GM19099 (cell line): ENCODE results near the gene OR9I1.

Experiments used
- POLR2A ChIP-seq: IDR thresholded peaks from 3 replicates; pipeline ENCODE4 v1.6.1; 2011; ENCODE audit warnings: low read depth; ENCODE audit not compliant: insufficient read length; ENCODE audit errors: extremely low read depth

OR9I1 gene, protein sequence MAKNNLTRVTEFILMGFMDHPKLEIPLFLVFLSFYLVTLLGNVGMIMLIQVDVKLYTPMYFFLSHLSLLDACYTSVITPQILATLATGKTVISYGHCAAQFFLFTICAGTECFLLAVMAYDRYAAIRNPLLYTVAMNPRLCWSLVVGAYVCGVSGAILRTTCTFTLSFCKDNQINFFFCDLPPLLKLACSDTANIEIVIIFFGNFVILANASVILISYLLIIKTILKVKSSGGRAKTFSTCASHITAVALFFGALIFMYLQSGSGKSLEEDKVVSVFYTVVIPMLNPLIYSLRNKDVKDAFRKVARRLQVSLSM

DNA sequence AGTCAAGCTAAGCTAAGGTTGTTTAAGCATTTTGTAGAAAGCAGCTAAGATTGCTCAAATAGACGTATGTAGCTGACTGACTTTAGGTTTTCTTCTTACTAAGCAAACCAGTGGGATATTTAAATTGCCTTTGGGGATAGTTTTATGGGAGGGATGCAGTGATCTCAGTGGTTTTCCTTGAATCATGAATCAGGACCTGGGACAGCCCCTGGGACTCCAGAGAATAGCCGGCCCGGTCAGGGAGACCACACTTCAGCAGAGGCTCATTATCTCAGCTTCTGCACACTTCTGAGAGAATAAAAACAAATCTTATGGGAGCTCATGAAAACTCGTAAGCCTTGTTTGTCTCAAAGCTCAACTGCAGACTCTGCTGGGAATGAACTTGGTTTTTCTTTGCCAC is at the start of gene OR9I1:
OR9I1 (minus strand) TSS at position 62 of the 400 bp plus-strand sequence. CDS start 6,086 bp downstream, outside the sequence.
- TF ChIP-seq POLR2A: no peak

DNA sequence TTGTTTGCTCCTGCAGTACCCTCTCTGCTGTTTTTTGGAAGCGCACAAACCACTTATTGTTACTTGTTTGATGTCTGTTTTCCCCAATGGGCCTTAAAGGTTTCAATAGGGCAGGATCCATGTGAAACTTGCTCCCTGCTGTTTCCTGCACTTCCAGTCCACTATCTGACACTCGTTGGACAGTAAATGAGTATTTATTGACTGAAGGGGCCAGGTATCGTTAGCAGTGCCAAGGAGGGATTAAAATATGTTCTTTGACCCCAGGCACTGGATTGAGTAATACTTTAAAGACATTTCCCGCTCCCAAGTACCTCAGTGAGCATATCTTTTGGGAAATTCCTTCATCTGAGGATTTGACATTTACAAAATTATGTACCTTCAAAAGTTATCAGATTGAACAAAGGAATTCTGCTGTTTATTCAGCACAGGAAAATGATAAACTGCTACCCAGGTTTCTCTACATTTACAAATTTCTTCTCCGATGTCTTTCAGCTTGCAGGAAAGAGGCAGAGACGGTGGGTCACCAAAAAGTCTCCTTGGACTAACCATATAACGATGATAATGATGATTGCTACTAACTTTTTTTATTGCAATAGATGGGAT is 40.3 kb upstream of the OR9I1 start:
- TF ChIP-seq POLR2A: no peak

DNA sequence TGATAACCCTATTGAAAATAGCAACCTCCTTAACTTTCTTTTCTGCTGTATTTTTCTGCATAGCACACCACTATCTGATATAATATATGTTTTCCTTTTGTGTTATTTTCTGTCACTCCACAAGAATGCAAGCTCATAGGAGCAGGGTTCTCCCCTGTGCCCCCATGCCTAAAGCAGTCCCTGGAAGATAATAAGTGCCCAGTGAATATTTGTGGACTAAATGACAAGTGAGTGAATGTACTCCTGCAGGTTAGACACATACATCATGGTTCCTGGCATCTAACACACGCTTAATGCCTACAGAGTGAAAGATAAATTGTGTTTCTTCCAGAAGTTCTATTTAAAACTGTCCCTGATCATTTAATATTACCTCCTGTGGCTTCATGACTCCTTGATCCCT is 39.7 kb upstream of the OR9I1 start:
- TF ChIP-seq POLR2A: no peak

DNA sequence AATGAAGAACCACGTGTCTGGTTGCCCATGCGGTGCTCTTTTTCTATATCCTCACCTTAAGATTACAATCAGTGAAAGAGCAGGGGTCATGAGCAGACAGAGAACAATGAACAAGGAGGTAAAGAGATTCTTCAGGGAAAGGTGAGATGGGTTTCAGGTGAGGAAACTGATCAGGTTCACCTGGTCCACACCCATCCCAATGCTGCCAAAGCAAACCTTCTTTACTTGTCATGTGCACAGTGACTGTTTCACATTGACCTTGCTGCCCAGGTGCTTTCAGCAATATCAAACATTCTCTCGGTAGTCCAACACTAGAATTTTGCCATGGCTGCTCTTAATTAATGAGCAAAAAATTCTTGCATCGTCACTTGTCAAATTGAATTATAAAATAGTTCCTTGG is 39.1 kb upstream of the OR9I1 start:
- TF ChIP-seq POLR2A: no peak

DNA sequence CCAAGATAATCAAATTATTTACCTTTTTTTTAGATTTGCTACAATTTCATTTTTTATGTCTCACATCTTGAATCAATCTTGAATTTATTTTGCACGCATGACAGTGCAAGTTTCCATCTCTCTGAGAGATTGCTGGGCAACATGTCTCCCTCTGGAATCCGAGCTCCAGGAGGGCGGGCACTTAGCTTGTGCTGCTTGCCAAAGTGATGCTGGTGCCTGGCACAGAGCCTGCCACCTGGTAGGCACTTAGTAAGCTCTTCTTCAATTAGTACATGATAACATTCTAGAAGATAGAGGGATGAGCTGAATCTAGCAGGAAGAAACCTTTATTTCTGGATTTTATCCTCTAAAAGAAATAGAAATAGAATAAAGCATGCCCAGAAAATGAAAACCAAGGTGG is 27.5 kb upstream of the OR9I1 start:
- TF ChIP-seq POLR2A: no peak

DNA sequence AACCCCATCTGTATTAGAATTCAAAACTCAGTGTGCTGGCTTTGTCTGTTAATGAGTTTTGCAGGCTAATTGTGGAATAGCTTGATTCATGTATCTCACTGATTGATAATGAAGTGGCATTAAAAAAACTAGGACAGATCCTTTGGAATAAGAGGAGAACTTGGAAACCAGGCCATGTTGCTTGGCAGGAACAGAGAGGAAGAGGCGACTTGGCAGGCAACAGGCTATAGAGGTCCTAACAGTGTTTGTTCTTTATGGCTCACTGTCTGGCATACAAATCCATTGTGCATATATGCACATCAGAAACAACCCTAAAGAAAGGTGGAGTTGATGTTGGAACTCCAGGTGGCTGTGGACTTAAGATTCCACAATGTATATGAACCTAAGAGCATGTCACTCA is 17.4 kb upstream of the OR9I1 start:
- no peak for TF ChIP-seq POLR2A

DNA sequence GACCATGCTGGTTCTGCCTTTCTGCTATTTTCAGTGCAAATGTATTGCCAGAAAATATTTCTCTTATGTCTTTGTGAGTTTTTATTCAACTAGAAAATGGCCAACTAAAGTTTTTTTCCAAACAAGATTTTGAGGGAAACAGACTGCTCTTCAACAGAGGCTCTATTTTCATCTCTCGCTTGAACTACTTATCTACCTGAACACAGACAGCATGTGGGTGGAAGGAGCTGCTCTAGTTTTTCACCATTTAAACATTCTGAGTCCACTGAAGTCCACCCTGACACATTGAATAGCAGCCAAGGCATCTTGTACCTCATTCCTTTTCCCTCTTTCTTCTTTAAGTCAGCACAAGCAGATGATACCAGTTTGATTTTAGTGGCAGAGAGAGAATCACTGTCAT is 9.8 kb upstream of the OR9I1 start:
- TF ChIP-seq POLR2A: no peak

DNA sequence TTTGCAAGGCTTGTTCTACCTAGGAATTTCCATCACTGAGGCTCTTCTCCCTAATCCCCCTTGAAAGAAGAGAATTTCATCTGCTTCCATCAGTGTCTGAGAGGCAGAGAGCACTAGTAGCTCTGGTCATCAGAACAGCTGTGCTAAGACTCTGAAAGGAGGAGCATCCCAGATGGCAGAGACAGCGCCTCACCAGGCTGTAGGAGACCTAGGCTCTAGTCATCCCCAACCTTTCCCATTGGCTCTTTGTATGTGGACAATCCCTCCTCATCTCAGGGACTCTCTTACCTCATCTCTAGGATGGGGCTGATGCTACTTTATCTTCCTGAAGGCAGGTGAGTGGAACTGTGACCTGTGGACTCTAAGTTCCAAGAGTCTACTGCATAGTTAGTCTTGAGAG is 8.8 kb upstream of the OR9I1 start:
- no peak for TF ChIP-seq POLR2A

DNA sequence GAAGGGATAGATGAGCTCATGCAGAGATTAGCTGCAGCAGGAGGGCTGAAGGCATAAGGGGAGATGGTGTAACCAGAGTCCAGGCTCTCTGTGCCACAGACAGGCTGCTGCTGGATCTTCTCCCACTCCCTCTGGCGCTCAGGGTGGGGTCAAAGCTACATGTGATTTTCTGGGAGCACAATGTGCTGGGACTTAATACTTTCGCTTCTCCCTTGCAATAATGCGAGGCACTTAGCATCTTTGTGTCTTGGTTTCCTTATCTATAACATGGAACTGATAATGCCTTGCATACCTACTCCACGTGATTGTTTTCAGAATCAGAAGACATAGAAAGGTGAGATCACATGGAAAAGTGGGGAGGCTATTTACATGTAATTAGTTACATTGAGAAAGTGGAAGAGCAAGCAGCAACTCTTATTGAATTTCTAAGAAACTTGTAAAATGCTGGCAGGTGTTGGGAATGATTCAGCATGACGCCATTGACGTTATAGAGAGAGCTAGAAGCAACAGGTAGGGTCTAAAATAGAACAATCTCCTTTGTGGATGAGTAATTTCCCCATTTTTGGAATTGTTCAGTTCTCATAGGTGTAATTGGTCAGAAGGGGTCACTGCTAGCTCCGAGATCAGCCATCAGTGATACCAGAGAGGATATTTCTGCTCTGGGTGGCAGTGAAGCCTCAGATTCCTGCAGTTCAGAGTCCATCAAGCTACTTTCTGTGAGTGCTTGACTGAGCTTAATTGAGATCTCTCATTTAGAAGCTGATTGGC is 8.2 kb upstream of the OR9I1 start:
- TF ChIP-seq POLR2A: no peak

DNA sequence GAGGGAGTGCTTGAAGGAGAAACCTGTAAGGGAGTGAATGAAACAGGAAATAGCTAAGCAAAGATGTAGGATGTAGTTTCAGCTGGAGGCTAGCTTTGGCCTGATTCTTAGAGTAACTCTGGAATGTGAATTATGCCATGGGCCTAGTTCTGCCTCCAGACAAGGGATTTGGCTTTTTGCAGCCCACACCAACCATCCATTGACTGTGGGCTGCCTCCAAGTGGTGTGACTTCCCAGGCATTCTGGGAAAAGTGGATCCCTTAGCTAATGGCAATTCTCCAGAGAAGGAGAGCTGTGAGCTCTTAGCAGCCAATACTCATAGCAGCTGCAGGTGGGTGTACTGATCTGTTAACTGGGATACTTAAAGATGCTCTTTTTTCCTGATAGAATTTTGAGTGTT is 2.0 kb upstream of the OR9I1 start:
- no peak for TF ChIP-seq POLR2A

DNA sequence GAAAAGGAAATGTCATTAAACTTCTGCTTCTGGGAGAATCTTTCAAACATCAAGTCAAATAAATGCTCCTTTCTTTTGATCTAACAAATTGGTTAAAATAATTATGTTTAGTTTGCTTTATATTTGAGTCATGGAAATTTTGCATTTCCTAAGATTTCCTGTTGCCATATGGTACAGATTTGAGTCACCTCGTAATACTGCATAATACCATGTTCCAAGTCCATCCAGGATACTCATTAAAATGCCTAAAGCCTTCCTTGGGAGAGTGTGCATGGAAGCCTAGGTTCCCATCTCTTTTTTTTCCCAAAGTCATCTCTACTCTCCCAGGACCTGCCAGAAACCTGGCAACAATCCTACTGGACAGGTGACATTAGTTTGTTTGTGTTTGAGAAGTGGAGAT is 4.2 kb downstream of the OR9I1 start:
- no peak for TF ChIP-seq POLR2A

DNA sequence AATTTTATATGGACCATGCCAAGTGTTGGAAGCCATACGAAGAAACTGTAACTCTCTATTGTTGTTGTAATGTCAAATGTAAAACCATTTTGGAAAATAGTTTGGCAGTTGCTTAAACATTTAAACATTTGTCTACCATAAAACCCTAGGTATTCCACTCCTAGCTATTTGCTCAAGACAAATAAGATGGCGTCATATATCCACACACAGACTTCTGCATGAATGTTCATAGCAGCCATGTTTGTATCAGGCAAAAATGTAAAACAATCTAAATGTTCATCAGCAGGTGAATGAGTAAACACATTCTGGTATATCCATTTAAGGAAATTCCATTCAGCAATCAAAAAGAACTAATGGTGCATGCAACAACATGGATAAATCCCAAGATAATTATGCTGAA is 27.9 kb downstream of the OR9I1 start:
- TF ChIP-seq POLR2A: no peak

DNA sequence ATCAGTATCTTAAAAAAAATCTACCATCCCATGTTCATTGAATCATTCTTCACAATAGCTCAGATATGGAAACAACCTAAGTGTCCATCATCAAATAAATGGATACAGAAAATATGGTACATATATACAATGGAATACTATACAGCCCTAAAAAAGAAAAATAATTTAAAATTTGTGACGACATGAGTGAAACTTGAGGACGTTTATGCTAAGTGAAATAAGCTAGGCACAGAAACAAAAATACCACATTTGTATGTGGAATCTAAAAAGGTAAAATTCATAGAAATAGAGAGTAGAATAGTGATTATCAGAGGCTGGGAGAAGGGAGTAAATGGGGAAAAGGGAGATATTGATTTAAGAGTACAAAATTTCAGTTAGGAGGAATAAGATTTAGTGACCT is 38.8 kb downstream of the OR9I1 start:
- no peak for TF ChIP-seq POLR2A

DNA sequence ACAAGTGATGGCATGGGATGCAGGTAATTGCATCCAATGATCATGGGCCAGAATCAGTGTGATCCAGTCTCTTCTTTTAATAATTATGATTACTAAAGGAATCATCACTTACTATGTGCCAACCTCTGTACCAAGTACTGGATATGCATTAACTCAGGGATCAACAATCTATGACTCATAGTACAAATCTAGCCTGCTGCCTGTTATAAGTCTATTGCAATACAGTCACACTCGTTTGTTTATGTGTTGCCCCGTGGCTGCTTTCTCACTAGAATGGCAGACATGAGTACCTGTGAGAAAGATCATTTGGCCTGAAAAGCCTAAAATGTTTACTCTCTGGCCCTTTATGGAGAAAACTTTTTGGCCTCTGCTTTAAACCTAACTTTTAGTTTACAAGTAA is 49.5 kb downstream of the OR9I1 start:
- no peak for TF ChIP-seq POLR2A

DNA sequence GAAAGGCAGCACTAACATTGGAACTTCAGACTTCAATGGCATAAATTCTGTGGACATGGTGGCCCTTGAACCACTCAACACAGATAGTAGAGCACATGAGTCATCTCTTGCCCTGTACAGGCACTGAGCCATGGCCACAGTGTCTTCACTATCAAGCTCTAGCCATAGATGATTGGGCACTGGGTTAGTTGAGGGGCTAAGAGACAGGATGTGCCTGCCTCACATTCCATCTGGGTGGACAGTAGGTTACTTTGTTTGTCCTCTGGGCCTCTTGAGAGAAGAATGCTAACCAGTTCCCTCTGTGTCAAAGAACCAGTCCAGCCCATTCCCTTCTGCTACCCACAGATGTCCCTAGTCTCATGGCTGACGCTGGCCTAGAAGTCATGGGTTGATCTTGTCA is 54.7 kb downstream of the OR9I1 start:
- TF ChIP-seq POLR2A: no peak

DNA sequence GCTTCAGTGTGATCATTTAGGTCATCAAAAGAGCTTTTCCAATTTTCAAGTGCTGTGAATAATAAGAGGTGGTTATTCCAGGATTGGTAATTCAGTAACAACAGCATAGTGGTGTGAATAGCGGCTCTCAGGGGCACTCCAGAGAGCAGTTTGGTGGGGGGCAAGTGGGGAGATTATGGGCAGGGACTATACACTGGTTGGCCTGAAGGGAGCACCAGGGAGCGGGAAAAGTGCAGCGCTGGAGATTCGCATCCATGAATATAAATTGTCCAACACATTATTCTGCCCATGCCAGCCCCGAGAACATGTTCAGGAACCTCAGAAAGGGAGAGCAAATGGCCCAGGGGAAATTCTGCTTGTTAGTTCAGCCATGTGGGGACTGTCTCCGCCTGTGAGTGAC is 56.7 kb downstream of the OR9I1 start:
- TF ChIP-seq POLR2A: no peak
